Anterior cingulate cortex (tissue), 58 donors: ENCODE data around the gene TRDMT1.

Experiments used
- DNase-seq, 58 donors: peaks; one replicate each; lab custom pipeline; 2025; lab: John Stamatoyannopoulos, UW

TRDMT1 gene

GRCh38 chr10:17232276-17232960 is 30.9 kb upstream of the TRDMT1 start:
- DNase-seq: no peak

GRCh38 chr10:17231788-17232187 is 30.3 kb upstream of the TRDMT1 start:
- DNase-seq: no peak

DNA sequence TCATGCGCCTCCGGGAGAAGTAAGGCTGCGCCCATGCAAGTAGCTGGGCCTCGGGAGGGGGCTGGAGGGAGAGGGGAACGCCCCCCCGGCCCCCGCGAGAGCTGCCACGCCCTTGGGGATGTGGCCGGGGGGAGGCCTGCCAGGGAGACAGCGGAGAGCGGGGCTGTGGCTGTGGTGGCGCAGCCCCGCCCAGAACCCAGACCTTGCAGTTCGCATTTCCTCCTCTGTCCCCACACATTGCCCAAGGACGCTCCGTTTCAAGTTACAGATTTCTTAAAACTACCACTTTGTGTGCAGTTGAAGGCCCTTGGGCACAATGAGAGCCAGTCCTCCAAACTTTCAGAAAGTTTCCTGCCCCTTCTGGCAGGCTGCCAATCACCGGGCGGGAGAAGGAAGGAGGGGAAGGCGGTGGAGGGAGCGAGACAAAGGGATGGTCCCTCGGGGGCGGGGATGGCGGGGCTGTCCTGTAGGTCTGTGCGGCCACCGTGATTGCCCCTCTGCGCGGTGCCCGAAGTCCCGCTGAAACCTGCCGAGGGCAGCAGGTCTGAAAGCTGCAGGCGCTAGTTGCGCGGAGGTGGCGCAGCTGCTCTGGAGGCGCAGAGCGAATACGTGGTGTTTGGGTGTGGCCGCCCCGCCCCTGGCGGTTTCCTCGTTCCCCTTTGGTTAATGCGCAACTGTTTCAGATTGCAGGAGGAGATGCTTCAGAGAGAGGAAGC is 28.7 kb upstream of the TRDMT1 start:
- DNase-seq: peak in 19 of 58 donors; percentile 3 to 50 (median 11)

DNA sequence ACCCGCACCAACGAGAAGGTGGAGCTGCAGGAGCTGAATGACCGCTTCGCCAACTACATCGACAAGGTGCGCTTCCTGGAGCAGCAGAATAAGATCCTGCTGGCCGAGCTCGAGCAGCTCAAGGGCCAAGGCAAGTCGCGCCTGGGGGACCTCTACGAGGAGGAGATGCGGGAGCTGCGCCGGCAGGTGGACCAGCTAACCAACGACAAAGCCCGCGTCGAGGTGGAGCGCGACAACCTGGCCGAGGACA is 28.2 kb upstream of the TRDMT1 start:
- peak in 1 of 58 donors; percentile 7 for DNase-seq

- DNase-seq: peak in 42 of 58 donors; percentile 12 to 77 (median 42)
These were observed 27.7 kb upstream of the TRDMT1 start for GRCh38 chr10:17229016-17229716.

DNA sequence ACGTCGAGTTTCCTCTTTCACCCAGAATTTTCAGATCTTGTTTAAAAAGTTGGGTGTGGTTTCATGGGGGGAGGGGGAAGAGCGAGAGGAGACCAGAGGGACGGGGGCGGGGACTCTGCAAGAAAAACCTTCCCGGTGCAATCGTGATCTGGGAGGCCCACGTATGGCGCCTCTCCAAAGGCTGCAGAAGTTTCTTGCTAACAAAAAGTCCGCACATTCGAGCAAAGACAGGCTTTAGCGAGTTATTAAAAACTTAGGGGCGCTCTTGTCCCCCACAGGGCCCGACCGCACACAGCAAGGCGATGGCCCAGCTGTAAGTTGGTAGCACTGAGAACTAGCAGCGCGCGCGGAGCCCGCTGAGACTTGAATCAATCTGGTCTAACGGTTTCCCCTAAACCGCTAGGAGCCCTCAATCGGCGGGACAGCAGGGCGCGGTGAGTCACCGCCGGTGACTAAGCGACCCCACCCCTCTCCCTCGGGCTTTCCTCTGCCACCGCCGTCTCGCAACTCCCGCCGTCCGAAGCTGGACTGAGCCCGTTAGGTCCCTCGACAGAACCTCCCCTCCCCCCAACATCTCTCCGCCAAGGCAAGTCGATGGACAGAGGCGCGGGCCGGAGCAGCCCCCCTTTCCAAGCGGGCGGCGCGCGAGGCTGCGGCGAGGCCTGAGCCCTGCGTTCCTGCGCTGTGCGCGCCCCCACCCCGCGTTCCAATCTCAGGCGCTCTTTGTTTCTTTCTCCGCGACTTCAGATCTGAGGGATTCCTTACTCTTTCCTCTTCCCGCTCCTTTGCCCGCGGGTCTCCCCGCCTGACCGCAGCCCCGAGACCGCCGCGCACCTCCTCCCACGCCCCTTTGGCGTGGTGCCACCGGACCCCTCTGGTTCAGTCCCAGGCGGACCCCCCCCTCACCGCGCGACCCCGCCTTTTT is 26.9 kb upstream of the TRDMT1 start, which contains the start of gene VIM:
Gene VIM, plus strand, starts transcription at position 151 of the 925 bp plus-strand sequence. CDS start 1,182 bp downstream, outside the sequence.
- peak in 33 of 58 donors; percentile 6 to 75 (median 30) for DNase-seq

GRCh38 chr10:17227367-17228090 is 26.1 kb upstream of the TRDMT1 start:
- DNase-seq: no peak

- DNase-seq: no peak
These were observed 25.4 kb upstream of the TRDMT1 start for GRCh38 chr10:17226891-17227303.

GRCh38 chr10:17225808-17226207 is 24.3 kb upstream of the TRDMT1 start:
- DNase-seq: no peak

- no peak for DNase-seq
These were observed 20.9 kb upstream of the TRDMT1 start for GRCh38 chr10:17222329-17222728.

DNA sequence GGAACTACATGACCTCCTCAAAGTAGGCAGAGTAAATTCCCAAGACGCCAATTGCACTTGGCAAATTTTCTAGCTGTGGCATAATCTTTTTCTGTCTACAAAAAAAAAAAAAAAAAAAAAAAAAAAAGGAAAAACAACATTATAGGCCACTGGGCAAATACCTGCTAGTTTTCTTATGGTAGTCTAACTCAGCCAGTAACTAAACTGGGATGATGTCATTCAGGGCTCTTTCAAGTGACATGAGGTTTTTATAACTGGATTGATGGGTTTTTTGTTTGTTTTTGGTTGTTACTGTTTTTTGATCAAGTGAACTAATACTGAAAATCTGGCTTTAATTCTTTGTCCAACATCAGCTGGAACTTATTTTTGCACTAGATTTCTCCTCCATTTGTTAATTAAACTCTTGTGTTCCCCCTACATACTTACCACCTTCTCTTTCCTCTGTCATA is 19.2 kb upstream of the TRDMT1 start:
- DNase-seq: no peak

DNA sequence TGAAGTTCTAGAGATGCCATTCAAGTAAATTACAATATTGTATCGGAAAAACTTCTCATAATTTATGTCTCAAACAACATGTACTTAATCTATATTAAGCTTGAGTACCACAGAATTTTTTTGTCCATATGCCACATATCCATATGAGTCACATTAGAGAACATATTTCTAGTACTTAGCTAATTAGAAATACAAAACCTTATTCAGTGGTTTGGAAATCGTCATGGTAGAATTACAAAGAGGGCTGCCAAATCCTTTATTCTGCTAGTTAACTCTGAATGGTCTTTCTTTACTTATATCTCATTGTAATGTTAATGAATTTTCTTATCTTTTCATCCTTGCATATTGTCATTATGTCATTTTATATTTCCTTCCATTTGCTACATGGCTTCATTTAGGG is 17.6 kb upstream of the TRDMT1 start:
- no peak for DNase-seq

- DNase-seq: no peak
These were observed 16.3 kb upstream of the TRDMT1 start for GRCh38 chr10:17217631-17218232.

- no peak for DNase-seq
These were observed 15.5 kb upstream of the TRDMT1 start for GRCh38 chr10:17216901-17217395.

DNA sequence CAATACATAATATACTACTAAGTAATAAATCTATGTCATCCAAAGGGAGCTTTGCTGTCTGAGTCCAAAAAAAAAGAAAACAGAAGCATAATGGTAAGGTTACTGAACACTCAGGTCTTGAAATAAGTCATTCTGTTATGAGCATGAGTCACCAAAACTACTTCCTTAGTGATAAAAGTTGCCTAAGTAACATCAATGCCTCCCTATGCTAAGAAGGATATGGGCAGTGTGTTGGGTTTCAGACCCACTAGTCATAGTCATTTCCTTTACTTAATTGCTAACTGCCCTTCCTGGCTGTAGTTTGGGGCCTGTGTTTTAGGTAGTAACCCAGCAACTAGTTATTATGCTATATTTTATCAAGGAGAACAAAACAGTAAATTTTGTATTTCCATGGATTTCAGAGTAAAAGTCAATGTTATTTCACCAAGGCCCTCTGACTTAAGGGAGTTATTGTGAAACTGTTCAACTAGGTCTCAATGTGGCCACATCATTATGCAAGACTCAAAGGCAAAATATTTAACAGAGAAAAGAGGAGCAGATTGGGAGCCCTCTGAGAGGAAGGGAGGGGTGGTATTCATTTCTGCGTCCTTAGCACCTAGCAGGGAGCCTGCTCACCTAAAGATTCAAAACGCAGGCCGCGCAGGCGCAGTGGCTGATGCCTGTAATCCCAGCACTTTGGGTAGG is 14.9 kb upstream of the TRDMT1 start:
- no peak for DNase-seq

DNA sequence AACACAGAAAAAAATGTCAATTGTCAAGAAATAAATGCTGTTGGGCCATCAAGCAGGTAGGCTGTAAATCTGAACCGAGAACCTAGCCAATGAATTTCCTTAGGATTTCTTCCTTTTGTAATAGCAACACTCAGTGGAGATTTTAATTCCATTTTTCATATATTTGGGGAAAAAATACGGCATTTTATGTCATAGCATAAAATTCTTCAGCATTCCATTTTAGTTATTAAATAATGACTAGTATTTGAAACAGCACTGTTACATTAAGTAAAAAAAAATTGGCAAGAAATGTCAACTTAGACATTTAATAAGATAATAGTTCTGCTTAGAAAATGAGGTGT is 14.3 kb upstream of the TRDMT1 start:
- no peak for DNase-seq

DNA sequence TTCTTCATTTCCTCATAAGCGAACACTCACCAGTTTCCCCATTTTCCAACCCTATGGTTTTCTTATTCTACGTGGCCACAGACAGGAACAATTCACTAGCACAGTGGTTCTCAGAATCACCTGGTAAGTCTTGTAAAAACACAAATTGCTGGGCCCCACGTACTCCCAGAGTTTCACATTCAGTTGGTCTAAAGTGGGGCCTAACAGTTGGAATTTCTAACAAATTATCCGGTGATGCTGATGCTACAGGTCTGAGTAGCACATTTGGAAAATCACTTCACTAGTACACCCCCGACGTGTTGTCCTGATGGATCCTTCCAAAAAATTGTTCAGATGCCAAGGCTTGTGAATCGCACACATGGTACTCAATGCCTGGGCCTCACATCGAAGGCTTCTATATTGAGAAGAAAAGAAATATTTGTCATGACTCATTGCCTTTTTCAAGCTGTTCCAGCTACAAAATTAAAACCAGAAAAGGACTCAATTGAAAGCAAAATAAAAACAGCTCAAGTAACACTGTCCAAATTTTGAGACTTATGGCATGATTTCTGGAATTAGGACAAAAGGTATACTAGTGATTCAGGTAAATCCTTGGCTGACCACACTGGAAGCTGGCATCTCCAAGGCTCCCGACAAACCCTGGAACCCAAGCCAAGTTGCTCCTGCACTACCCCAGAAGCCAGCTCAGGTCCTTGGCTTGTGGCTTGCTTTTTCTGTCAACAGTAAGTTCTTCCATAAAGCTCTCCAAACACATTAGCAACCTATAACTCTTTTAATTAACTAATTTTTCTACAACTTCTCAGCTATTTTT is 13.7 kb upstream of the TRDMT1 start:
- peak in 1 of 58 donors; percentile 4 for DNase-seq

DNA sequence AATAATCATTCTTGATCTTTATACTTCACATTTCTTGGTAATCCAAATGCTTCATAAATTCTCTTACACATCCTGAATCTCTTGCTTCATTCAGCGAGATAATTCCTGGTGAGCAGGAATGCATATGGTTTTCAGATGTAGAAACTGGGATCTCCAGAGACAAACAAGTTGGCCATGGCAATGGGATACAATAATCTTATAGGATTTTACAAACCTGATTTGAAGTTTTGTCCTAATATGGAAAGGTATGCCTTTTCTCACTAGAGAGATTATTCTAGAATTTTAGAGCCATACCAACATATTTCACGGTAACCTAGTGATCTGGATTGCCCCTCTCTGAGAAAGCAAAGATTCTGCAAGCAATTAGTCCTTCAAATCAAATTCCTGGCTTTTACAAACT is 13.1 kb upstream of the TRDMT1 start:
- DNase-seq: no peak
